PFSK-1 (cell line): ENCODE measurements around the gene SLC26A2.

ENCODE experiments used
- FOXP2 ChIP-seq: optimal IDR thresholded peaks from 2 replicates; pipeline ENCODE3; 2011; ENCODE audit warnings: borderline replicate concordance, control low read depth, inconsistent platforms; ENCODE audit not compliant: insufficient read depth; ENCODE audit errors: extremely low read length, extremely low read depth
- POLR2AphosphoS5 ChIP-seq: IDR thresholded peaks from 2 replicates; pipeline ENCODE4 v1.6.1; 2012; ENCODE audit warnings: low read depth, mild to moderate bottlenecking, control low read depth, low read length, moderate library complexity
- SIN3A ChIP-seq: IDR thresholded peaks from 2 replicates; pipeline ENCODE4 v1.6.1; 2012; ENCODE audit warnings: mild to moderate bottlenecking, low read length, moderate library complexity, borderline replicate concordance; ENCODE audit not compliant: insufficient read depth
- TAF1 ChIP-seq: IDR thresholded peaks from 2 replicates; pipeline ENCODE4 v1.6.1; 2012; ENCODE audit warnings: low read length, control low read depth, borderline replicate concordance; ENCODE audit not compliant: insufficient read depth
- TF ChIP-seq, protein P1 (sequence below), 2 experiments: IDR thresholded peaks; 2 replicates each; pipeline versions ENCODE4 v1.6.1 to v1.8.0; 2011 to 2012; ENCODE audit warnings: low read depth in 2 of 2, low read length in 2 of 2, control low read depth in 1 of 2, inconsistent platforms in 1 of 2, mild to moderate bottlenecking in 1 of 2, moderate library complexity in 1 of 2; ENCODE audit not compliant: insufficient read depth in 1 of 2

Gene SLC26A2

GRCh38 chr5:149915392-149916260 lies 44.9 kb upstream of the SLC26A2 start:
- no peak for TF ChIP-seq TAF1
- no peak for TF ChIP-seq FOXP2
- TF ChIP-seq, protein P1, sequence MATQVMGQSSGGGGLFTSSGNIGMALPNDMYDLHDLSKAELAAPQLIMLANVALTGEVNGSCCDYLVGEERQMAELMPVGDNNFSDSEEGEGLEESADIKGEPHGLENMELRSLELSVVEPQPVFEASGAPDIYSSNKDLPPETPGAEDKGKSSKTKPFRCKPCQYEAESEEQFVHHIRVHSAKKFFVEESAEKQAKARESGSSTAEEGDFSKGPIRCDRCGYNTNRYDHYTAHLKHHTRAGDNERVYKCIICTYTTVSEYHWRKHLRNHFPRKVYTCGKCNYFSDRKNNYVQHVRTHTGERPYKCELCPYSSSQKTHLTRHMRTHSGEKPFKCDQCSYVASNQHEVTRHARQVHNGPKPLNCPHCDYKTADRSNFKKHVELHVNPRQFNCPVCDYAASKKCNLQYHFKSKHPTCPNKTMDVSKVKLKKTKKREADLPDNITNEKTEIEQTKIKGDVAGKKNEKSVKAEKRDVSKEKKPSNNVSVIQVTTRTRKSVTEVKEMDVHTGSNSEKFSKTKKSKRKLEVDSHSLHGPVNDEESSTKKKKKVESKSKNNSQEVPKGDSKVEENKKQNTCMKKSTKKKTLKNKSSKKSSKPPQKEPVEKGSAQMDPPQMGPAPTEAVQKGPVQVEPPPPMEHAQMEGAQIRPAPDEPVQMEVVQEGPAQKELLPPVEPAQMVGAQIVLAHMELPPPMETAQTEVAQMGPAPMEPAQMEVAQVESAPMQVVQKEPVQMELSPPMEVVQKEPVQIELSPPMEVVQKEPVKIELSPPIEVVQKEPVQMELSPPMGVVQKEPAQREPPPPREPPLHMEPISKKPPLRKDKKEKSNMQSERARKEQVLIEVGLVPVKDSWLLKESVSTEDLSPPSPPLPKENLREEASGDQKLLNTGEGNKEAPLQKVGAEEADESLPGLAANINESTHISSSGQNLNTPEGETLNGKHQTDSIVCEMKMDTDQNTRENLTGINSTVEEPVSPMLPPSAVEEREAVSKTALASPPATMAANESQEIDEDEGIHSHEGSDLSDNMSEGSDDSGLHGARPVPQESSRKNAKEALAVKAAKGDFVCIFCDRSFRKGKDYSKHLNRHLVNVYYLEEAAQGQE (IDR thresholded peaks at IDR 0.05; ENCODE audit: insufficient read depth in 1 of 2, low read depth in 2 of 2, low read length in 2 of 2), result no peak
- no peak for TF ChIP-seq POLR2AphosphoS5
- TF ChIP-seq SIN3A, result no peak

DNA sequence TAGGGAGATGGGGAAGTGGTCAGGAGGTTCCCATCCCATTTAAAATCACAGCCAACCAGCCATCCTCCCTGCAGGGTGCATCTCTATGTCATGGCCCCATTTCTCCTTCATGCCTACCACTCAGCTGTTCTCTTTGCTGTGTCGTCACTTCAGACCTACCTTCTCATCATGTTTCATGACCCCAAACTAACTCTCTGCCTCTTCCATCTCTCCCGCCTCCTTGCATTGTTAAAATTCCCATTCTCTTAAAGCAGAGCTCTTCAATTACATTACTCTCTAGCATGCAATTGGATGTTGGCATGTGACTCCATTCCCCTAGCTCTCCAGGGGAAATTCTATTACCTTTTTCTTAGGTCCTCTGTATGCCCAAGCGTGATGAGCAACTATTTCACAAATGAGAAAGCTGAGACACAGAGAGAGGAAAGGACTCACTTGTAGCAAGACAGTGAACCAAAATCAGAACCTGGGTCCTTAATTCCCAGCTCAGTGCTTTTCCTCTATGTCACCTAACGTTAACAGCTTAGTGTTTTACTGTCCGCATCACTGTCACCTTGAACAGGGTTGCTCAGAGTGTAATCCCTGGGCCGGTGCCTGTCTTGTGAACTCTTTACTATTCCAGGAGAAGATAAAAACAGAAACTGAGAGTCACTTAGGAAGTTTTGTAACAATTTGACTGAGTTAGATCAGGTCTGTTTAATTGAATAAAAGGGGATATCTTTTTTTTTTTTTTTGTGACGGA lies 44.1 kb upstream of the SLC26A2 start:
- TF ChIP-seq FOXP2 (no peak), POLR2AphosphoS5 (no peak), TAF1 (no peak), SIN3A (no peak)
- TF ChIP-seq, protein P1 (IDR thresholded peaks at IDR 0.05; ENCODE audit: insufficient read depth in 1 of 2, low read depth in 2 of 2, low read length in 2 of 2), result no peak

DNA sequence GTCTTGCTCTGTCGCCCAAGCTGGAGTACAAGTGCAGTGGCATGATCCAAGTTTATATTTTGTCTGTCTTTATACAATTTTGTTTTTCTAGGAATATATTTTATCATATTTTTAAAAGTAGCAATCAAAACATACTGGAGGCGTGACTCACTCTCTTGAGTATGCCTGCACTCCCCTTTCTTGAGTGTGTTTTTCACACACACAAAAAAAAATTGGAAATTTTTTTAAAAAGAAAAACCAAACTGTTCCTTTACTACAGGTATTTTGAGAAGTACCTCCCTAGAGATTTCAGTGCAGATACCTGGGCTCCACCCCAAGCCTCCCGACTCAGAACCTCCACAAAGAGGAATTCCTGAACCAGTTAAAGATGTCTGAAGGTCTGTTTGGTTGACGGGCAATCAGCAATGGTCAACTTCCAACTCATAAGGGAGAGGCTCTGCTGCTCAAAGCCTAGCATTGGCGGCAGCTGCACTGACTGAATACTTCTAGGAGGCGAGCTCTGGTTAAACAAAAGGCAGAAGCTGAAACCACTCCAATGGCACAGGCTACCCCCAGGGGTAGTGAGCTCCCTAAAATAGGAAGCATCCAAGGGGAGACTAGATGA lies 43.4 kb upstream of the SLC26A2 start:
- TF ChIP-seq SIN3A (no peak), FOXP2 (no peak), POLR2AphosphoS5 (no peak), TAF1 (no peak)
- TF ChIP-seq, protein P1 (IDR thresholded peaks at IDR 0.05; ENCODE audit: insufficient read depth in 1 of 2, low read depth in 2 of 2, low read length in 2 of 2), result no peak

DNA sequence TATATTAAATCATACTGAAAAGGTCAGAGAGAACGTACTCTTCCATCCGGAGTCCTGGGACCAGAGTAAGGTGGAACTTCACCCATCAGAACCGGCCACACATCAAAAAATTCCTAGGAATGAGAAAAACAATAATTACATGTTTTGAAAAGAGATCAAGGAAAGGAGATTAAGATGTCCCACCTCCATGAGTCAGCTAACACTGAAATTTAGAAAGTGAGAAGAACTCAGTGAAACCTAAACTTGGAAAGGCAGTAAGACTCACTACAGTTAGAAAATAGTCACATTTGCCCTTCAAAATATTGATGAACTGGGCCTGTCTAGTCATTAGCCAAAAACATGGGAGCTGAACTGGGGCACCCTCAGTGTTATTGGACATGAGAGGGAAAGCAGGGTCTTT lies 39.0 kb upstream of the SLC26A2 start:
- TF ChIP-seq FOXP2 (no peak), SIN3A (no peak), TAF1 (no peak)
- TF ChIP-seq, protein P1 (IDR thresholded peaks at IDR 0.05; ENCODE audit: insufficient read depth in 1 of 2, low read depth in 2 of 2, low read length in 2 of 2), result no peak
